Measurements from ENCODE around the gene CDK9. TPM values are rescaled to one million over a fixed set of nuclear protein-coding genes. Genes with fewer than 3 reads are reported as not detected.
"Not testable (repeated sequence)": the region's sequence is repeated elsewhere in the genome, so short reads cannot be mapped to it uniquely, and the experiment has no call there.

Gene CDK9
- total RNA-seq, 2 donors from 2014 or later, result 58.3 to 64.2 TPM

DNA sequence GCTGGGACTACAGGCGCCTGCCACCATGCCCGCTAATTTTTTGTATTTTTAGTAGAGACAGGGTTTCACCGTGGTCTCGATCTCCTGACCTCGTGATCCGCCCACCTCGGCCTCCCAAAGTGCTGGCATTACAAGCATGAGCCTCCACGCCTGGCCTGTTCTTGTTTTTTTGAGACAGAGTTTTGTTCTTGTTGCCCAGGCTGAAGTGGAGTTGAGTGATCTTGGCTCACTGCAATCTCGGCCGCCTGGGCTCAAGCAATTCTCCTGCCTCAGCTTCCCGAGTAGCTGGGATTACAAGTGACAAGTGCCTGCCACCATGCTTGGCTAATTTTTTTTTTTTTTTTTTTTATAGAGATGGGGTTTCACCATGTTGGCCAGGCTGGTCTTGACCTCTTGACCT lies 29.1 kb upstream of the CDK9 start:
- intact Hi-C loops (cut with DNase I); DNase-seq; ATAC-seq: not testable (repeated sequence)

DNA sequence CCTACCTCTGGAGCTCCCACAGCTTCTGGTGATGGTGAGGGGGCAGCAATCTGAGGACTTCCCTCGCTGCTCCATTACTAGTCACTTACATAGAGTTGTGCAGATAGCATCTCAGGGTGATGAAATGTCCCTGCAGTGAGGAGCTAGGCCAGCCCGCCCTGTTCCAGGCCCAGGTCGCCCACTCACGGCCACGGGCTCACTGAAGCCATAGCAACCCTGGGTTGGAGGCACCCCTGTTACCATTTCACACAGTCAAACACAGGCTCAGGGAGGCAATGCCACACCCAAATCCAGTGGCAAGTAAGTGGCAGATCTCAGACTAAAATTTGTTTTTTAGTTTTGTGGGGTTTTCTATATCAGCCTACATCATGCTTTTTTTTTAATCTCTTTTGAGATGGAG lies 27.0 kb upstream of the CDK9 start:
- ATAC-seq (no peak), DNase-seq (no peak)
- intact Hi-C loops (cut with DNase I), result no loop called here

DNA sequence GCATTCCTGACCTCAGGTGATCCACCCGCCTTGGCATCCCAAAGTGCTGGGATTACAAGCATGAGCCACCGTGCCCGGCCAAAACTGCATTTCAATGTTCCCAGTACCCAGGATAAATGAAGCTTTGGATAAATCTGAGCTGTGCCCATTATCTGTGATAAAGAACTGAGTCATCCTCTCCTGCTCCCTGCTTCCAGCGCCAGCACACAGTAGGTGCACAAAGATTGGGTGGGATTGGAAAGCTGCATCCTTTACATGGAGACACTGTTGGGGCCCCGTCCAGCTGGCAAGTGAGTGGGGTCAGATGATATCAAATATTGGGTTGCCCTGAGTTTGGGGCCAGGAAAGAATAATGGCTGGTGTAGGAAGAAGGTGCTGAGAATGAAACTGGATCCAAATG lies 24.8 kb upstream of the CDK9 start:
- ATAC-seq (no peak), DNase-seq (no peak)
- intact Hi-C loops (cut with DNase I), result no loop called here

DNA sequence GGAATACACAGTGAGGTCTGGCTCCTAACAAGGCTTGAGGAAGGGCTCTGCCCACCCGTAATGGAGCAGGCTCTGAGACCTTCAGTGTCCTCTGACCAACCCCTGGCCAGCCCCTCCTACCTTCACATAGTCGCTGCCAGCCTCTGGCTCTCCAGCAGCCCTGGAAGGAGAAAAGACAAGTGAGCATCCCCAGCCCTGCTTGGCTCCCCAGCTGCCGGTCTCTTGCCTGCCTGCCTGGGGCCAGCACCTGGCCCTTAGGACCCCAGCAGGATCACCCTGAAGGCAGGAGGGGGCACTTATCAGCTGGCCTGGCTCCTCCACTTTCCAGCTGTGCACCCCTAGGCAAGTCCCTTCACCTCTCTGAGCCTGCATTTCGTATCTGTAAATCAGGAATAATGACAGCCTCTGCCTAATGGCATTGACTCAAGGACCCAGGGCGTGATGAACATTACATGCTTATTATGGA lies 24.3 kb upstream of the CDK9 start:
- intact Hi-C loops (cut with DNase I), result no loop called here
- ATAC-seq (peak in 1 of 2 donors; percentile 16), DNase-seq (no peak)

DNA sequence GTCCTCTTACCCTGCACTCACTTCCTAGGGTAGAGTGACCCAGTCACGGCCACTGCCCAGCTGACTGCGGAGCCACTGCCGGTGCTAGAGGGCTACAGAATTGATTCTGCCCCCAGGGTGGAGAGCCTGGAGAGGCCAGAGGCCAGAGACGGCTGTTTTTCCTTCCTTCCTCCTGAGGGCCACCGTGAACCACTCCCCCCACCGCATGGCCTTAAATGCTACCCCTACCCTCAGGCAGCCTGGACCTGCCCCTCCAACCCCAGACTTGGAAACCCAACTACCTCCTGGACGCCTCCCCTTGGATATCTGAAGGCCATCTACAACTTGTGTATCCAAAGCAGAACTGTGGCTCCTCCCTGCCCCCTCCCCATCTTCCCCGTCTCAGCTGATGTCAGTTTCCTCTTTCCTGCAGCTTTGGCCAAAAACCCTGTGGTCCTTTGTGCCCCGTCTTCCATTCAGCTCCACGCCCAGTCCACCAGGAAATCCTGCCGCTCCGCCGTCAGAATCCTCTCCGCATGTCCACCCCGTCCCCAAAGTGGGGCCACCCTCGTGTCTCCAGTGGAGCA lies 23.6 kb upstream of the CDK9 start:
- peak; percentile 72 to 78 for ATAC-seq
- peak; percentile 84 for DNase-seq
- intact Hi-C loops (cut with DNase I), result no loop called here

DNA sequence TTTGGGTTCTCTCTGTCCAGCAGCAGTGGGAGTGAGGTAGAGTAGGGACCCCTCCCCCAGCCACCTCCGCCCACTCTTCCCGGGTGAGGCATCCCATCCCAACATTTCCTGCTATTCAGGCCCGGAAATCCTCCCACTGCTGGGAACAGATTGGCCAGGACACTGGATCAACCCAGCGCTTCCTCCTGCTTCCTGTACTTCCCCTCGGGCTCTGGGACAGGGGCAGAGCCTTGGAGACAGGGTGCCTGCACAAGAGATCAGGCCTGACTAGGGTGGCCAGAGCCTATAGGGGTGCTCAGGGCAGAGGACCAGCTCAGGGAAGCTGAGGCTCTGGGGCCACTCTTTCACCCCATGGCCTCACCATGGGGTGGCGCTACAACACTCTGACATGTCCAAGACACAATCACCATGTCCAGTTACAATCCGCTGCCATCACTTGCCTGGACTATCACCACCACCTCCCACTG lies 21.9 kb upstream of the CDK9 start:
- ATAC-seq (peak; percentile 65 to 71), DNase-seq (peak; percentile 80)
- intact Hi-C loops (cut with DNase I), result no loop called here

DNA sequence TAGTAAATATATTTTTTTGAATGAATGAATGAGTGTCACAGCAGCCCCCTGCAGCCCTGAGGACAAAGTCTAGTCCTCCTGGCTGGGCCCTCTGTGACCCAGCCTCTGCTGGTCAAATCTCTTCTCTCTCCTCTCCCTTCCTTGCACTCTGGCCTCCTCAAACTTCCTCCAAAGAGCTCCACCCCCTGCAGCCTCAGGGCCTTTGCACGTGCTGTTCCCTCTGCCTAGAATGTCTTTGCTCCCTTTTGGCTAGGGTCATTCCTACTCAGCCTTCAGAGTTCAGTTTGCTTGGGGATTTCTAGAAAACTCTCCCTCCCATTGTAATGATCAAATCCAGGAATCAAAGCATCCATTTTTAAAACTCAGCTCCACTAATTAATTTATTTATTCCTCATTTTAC lies 20.4 kb upstream of the CDK9 start:
- intact Hi-C loops (cut with DNase I), result no loop called here
- ATAC-seq, result no peak
- no peak for DNase-seq

DNA sequence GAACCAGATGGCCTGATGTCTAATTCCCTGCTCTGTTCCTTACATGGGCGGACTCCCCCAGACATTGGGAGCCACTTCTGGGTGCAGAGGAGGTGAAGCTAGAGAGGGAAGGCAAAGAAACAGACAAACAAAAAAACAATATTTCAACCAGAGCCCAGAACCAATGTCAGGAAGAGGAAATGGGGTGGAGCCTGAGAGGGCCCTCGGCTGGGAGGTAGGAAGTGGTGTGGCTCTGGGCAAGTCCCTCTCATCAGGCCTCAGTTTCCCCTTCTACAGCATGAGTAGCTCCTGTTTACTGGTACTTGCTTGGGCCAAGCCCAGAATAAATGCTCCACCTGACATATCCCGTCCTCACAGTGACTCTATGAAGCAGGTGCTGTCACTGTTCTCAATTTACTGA lies 18.4 kb upstream of the CDK9 start:
- no peak for ATAC-seq
- DNase-seq, result no peak
- intact Hi-C loops (cut with DNase I), result no loop called here

DNA sequence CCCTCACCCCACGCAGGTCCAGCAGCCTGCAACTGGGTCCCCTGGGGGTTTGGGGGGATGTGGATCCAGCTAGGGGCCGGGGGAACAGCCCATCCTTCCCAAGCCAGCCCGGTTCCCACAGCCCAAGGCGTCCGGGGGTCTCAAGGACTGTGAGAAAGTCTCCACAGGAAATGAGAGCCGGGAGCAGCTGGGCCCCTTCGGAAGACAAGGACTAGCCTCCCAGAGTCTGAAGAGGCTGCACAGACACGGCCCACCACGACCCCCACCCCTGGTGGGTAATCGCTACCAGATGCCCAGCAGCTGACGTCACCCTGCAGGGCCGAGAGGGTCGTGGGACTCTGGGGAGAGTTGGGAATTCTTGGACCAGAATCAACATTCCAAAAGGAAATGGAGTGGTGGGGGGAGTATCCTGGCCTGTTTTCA lies 17.9 kb upstream of the CDK9 start:
- no peak for ATAC-seq
- no peak for DNase-seq
- intact Hi-C loops (cut with DNase I), result no loop called here

DNA sequence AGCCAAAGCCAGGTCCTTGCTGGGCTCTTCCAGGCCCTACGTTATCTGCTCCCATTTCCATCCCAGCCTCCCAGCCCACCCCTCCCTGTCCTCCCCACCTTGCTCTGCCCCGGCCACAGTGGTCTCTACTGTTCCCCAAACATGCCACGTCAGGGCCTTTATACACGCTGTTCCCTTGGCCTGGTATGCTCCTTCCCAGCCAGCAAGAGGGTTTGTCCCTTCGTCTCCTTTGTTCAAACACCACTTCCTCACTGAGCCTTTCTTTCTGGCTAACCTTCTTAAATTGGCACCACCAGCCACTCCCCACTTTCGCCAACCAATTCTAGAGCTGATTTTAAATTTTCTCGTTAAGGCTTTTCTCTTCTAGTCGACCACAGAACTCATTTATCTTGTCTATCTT lies 17.1 kb upstream of the CDK9 start:
- DNase-seq (no peak), ATAC-seq (no peak)

DNA sequence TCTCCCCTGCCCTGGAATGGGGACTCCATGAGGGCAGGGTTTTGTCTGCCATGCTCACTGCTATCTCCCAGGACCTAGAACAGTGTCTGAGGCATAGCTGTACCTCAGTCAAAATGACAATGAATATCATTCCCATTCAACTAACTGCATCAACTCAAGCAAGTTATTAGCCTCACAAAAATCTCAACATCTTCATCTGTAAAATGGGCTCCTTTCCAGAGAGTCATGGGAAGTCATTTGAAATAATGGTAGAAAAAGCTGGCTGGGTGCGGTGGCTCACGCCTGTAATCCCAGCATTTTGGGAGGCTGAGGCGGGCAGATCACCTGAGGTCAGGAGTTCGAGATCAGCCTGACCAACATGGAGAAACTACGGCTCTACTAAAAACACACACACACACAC lies 16.7 kb upstream of the CDK9 start:
- DNase-seq, result no peak
- ATAC-seq, result no peak
- intact Hi-C loops (cut with DNase I), result no loop called here

More for the DNA sequence above, 17.1 kb upstream of the CDK9 start:
- intact Hi-C loops (cut with DNase I), result no loop called here

DNA sequence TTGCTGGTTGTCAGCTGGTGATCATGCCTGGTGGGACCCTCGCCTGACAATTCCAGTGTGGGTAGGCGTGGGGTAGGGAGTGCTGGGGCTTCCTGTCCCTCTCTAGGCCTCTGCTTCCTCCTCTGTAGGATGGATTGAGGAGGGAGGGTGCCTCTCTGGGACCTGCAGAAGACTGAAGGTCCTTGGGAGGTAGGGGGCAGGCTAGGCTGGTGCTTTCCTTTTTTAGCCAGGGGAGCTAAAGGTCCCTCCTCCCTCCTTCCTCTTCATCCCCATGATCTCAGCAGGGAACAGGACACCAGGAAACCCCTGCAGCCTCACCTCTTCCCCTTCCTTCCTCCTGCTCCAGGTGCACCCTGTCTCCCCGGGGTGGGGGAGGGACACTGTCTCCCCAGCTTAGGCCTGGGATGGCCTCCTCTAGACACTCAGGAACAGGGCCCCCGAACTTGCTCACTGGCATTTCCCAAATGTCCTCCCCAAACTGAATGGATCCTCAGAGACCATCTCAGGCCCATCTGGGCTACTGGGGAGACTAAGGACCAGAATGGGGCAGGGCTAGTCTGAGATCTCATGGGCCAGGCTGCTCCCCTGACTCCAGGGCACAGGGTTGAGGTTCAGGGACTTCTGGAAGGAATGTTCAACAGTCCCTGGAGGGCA lies 15.8 kb upstream of the CDK9 start:
- ATAC-seq, result no peak
- intact Hi-C loops (cut with DNase I), result no loop called here
- no peak for DNase-seq

DNA sequence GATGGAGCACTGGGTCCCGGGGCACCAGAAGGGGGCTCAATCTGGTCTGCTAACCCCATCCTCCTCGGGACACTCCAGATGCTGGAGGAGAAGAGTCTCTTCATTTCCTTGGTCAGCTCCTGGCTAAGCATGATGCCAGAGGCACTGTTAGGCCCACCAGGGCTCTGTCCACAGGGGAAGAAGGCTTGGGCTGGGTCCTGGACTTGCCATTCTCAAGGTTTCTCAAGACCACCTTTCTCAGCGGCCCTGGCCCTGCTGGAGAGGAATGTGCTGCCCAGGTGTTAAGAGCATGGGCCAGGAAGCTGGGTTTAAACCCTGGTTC lies 15.3 kb upstream of the CDK9 start:
- intact Hi-C loops (cut with DNase I), result no loop called here
- ATAC-seq (no peak), DNase-seq (no peak)

DNA sequence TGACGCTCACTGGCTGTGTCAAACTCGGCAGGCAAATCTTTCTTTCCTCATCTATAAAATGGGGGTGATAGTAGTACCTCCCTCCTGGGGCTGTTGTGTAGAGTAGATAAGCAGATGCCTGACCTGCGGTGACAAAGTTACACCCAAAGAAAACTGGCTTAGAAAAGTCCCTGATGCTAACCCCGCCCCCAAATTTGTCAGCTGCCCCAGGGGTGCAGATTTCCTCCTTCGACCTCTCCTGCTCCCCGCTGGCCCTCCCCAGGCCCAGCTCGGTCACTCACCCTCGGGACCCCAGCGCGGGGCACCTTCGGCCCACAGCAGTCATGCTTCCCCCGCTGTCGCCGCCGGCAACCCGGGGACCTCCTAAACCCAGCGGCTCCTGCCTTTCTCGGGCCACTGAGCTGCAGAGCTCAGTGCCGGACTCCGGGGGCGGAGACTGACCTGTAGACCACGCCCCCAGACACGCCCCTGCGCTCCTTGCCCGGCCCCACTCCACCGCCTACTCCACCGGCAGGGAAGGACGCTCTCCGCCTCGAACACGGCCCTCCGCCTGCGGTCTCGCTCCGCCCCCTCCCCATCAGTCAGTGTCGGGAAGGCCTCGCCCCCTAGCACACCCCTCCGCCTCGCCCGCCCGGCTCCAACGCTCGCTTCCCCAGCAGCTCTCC lies 14.8 kb upstream of the CDK9 start:
- intact Hi-C loops (cut with DNase I), result no loop called here
- ATAC-seq, result peak; percentile 98
- peak; percentile 99 for DNase-seq

DNA sequence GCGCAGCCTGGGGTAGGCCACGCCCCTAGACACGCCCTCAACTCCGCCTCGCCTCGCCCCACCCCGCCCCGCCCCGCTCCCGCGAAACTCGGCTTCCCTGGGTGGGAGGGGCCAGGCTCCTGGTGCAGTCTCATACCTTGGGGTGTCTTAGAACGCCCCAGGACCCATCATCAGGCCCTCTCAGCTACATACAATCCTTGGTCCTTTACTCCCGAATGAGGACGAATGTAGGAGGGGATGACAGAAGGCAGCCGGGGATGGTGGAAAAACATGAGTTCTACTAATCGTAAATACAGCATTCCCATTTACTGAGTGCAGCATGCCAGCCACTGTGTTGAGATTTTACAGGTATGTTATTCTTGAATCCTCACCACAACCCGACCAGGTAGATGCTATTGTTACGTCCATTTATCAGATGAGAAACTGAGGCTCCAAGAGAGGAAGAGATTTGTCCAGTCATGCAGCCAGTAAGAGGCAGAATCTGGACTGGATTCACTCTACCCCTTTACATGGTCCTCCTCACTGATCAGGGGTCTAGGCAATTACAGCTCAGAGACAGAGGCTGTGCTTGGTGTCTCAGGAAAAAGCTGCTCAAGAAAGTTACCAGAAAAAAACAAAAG lies 14.2 kb upstream of the CDK9 start:
- ATAC-seq (no peak), DNase-seq (no peak)
- intact Hi-C loops (cut with DNase I), result no loop called here

DNA sequence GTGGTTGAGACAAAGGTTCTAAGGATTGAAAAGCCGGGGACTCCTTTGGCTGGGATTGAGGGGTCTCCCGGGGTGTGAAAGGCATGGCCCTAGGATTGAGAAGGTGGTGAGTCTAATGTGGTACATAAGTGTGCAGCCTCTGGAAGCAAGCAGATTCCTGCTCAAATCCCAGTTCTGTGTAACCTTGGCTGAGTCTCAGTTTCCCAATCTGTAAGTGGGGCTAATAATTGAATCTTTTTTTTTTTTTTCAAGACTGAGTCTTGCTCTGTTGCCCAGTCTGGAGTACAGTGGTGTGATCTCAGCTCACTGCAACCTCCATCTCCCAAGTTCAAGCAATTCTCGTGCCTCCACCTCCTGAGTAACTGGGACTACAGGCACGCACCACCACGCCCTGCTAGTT lies 13.2 kb upstream of the CDK9 start:
- DNase-seq, result no peak
- intact Hi-C loops (cut with DNase I), result no loop called here
- no peak for ATAC-seq

DNA sequence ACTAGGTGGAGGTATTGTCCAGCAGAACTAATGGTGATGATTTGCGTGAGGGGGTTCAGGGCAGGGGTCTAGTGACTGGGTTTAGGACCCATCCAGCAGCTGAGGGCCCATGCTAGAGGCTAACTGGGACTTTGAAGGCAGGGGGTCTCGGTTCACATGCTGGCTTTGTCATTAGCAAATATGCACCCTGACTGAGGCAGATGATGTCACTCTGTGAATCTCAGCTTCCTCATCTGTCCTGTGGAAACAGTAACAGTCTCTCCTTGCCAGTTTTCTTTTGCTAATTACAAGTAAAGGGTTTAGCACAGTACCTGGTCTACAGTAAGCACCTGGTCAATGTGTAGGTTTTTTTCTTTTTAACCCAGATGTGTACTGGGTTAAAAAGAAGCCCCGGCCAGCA lies 12.6 kb upstream of the CDK9 start:
- ATAC-seq (no peak), DNase-seq (no peak)
- intact Hi-C loops (cut with DNase I), result no loop called here

DNA sequence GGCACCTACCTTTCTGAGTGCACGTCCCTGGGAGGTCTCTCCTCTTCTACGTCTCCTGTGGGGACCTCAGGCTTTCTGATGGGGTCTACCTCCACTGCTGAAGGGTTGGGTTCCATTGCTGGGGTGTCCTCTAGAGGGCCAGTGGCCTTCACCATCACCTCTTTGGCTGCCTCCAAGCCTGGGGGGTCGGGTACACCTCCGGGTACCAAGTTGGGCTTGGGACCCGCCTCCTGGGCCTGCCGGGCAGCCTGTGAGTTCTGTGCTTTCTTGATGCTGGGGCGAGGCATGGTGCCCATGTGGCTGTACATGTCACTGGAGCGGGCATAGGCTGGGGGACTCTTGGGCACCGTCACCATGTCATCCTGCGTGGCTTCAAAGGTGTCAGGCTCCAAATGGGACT lies 11.9 kb upstream of the CDK9 start:
- ATAC-seq, result no peak
- DNase-seq, result no peak
- intact Hi-C loops (cut with DNase I), result no loop called here

DNA sequence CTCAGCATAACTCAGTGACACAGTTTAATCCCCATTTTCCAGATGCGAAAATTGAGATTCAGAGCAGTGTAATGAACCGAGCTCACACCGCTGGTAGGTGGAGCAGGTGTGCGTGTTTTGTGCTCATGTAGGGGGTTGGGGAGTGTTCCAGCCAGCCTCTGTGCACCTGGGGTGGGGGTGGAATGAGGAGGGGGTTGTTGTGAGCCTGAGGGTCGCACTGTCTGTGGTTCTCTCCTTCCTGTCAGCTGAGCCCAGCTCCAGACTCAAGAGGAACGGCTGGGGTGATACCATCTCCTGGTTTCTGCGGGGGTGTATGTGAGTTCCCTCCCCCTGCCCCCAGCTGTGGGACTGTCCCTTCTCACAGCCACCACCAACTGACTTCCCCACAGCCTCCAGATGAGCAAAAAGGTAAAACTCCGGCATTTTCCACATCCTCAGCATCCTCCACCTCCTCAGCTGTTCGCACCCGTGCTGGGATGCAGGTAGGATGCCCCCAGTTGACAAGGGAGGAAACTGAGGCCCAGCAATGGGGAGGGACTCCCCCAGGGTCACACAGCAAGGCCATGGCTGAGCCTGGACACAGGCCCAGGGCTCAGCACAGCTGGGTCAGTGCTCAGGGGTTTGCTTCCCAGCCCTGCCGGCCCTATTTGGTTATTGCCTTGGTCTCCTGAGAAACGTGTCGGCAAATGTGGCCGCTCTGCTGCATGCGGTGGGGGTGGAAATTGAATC lies 9.5 kb upstream of the CDK9 start:
- intact Hi-C loops (cut with DNase I), result no loop called here
- ATAC-seq (peak in 1 of 2 donors; percentile 4), DNase-seq (no peak)

DNA sequence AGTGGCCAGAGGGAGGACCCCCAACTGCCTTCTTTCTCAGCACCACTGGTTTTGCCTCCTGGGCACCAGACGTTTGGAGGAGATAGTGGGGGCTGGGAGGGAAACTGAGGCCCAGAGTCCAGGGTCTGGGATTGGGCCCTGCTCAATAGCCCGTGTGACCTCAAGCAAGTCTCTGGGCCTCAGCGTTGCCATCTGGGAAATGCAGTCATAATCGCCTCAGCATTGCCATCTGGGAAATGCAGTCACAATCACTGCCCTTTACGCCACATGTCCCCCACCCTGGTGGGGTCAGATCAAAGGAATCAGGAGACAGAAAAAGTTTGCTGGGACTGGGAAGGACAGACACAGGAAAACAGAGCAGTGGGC lies 8.9 kb upstream of the CDK9 start:
- intact Hi-C loops (cut with DNase I), result no loop called here
- no peak for ATAC-seq

More for the DNA sequence above, 8.9 kb upstream of the CDK9 start:
- DNase-seq, result no peak
